HTERT RPE-1 (cell line): ENCODE results near the gene KLHL29.
"Not testable (repeated sequence)": the region's sequence is repeated elsewhere in the genome, so short reads cannot be mapped to it uniquely, and the experiment has no call there.

ENCODE experiments used
- in situ Hi-C: fragments of 300-500 bp; cut with MboI; formaldehyde crosslinking; loops from 4 replicates; pipeline ENCODE4 v1.14.3; 2020; ENCODE audit warnings: low sequenced_read_pairs

KLHL29 gene

GRCh38 chr2:23367760-23368159 lies 17.2 kb upstream of the KLHL29 start:
- in situ Hi-C loops = no loop called here

GRCh38 chr2:23373666-23374065 lies 11.3 kb upstream of the KLHL29 start:
- in situ Hi-C loops = no loop called here

GRCh38 chr2:23375448-23375847 lies 9.5 kb upstream of the KLHL29 start:
- in situ Hi-C loops = no loop called here

- in situ Hi-C loops = no loop called here
Measured at GRCh38 chr2:23376075-23376474, 8.9 kb upstream of the KLHL29 start.

- in situ Hi-C loops = no loop called here
Measured at GRCh38 chr2:23376972-23377371, 8.0 kb upstream of the KLHL29 start.

- in situ Hi-C loops = no loop called here
Measured at GRCh38 chr2:23377771-23378170, 7.2 kb upstream of the KLHL29 start.

- in situ Hi-C loops = no loop called here
Measured at GRCh38 chr2:23378496-23378895, 6.5 kb upstream of the KLHL29 start.

GRCh38 chr2:23379220-23379695 lies 5.7 kb upstream of the KLHL29 start:
- in situ Hi-C loops = no loop called here

- in situ Hi-C loops = no loop called here
Measured at GRCh38 chr2:23380562-23381065, 4.4 kb upstream of the KLHL29 start.

GRCh38 chr2:23381084-23381483 lies 3.9 kb upstream of the KLHL29 start:
- in situ Hi-C loops = no loop called here

GRCh38 chr2:23381485-23381884 lies 3.5 kb upstream of the KLHL29 start:
- in situ Hi-C loops = no loop called here

- in situ Hi-C loops = no loop called here
Measured at GRCh38 chr2:23383100-23383499, 1.9 kb upstream of the KLHL29 start.

- in situ Hi-C loops = no loop called here
Measured at GRCh38 chr2:23385351-23385747, 370 bp downstream of the KLHL29 start.

GRCh38 chr2:23385748-23386338 lies 864 bp downstream of the KLHL29 start:
- in situ Hi-C loops = no loop called here

GRCh38 chr2:23386339-23387220 lies 1.6 kb downstream of the KLHL29 start:
- in situ Hi-C loops = no loop called here

- in situ Hi-C loops = no loop called here
Measured at GRCh38 chr2:23387221-23387550, 2.2 kb downstream of the KLHL29 start.

- in situ Hi-C loops = no loop called here
Measured at GRCh38 chr2:23387845-23388244, 2.9 kb downstream of the KLHL29 start.

GRCh38 chr2:23388294-23388693 lies 3.3 kb downstream of the KLHL29 start:
- in situ Hi-C loops = no loop called here

GRCh38 chr2:23388756-23389514 lies 4.0 kb downstream of the KLHL29 start:
- in situ Hi-C loops = no loop called here

- in situ Hi-C loops = no loop called here
Measured at GRCh38 chr2:23390152-23390551, 5.2 kb downstream of the KLHL29 start.

- in situ Hi-C loops = not testable (repeated sequence)
Measured at GRCh38 chr2:23391237-23391736, 6.3 kb downstream of the KLHL29 start.
